ENCODE data around the gene C2.

C2 gene

DNA sequence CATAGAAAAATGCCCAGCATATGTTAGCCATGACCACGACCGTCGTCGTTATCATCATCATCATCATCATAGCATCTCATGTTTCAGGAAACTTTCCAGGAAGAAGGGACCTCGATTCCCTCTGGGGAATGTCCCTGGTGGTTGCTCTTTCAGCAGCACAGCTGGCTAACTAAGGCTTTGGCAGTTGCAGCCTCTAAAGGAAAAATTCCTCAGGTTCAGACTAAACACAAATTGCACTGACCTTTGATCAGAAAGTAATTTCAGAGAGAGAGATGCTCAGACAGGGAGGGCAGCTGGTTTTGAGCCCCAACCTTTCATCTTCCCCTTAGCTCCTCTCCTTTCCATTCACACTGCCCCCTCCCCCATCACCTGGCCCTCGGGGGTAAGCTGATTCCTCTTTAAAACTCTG is 12.7 kb downstream of the C2 start:
- TF ChIP-seq SPI1 (IDR thresholded peaks at IDR 0.05; ENCODE audit: borderline replicate concordance, low read depth) (no peak), GABPA (IDR thresholded peaks at IDR 0.05; ENCODE audit: low read depth) (no peak), POLR2AphosphoS5 (IDR thresholded peaks at IDR 0.05; ENCODE audit: low read depth) (no peak)
- TF ChIP-seq, protein P1, sequence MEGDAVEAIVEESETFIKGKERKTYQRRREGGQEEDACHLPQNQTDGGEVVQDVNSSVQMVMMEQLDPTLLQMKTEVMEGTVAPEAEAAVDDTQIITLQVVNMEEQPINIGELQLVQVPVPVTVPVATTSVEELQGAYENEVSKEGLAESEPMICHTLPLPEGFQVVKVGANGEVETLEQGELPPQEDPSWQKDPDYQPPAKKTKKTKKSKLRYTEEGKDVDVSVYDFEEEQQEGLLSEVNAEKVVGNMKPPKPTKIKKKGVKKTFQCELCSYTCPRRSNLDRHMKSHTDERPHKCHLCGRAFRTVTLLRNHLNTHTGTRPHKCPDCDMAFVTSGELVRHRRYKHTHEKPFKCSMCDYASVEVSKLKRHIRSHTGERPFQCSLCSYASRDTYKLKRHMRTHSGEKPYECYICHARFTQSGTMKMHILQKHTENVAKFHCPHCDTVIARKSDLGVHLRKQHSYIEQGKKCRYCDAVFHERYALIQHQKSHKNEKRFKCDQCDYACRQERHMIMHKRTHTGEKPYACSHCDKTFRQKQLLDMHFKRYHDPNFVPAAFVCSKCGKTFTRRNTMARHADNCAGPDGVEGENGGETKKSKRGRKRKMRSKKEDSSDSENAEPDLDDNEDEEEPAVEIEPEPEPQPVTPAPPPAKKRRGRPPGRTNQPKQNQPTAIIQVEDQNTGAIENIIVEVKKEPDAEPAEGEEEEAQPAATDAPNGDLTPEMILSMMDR (IDR thresholded peaks at IDR 0.05; ENCODE audit: insufficient read depth, low read length) = no peak
- TF ChIP-seq, protein P2, sequence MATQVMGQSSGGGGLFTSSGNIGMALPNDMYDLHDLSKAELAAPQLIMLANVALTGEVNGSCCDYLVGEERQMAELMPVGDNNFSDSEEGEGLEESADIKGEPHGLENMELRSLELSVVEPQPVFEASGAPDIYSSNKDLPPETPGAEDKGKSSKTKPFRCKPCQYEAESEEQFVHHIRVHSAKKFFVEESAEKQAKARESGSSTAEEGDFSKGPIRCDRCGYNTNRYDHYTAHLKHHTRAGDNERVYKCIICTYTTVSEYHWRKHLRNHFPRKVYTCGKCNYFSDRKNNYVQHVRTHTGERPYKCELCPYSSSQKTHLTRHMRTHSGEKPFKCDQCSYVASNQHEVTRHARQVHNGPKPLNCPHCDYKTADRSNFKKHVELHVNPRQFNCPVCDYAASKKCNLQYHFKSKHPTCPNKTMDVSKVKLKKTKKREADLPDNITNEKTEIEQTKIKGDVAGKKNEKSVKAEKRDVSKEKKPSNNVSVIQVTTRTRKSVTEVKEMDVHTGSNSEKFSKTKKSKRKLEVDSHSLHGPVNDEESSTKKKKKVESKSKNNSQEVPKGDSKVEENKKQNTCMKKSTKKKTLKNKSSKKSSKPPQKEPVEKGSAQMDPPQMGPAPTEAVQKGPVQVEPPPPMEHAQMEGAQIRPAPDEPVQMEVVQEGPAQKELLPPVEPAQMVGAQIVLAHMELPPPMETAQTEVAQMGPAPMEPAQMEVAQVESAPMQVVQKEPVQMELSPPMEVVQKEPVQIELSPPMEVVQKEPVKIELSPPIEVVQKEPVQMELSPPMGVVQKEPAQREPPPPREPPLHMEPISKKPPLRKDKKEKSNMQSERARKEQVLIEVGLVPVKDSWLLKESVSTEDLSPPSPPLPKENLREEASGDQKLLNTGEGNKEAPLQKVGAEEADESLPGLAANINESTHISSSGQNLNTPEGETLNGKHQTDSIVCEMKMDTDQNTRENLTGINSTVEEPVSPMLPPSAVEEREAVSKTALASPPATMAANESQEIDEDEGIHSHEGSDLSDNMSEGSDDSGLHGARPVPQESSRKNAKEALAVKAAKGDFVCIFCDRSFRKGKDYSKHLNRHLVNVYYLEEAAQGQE (IDR thresholded peaks at IDR 0.05; ENCODE audit: insufficient replicate concordance, low read depth) = no peak
- peaks cover 4% of the 10 kb centered on the region for H3K27me3 ChIP-seq (ENCODE audit: insufficient read depth, poor library complexity, severe bottlenecking)
- no peak overlapping the region for H3K4me3 ChIP-seq (replicated peaks; ENCODE audit: insufficient read depth, low read length)
- no peak for DNase-seq (ENCODE audit: low read depth in 1 of 2, low spot score in 1 of 2)
- no peak overlapping the region for H3K27ac ChIP-seq (replicated peaks)

DNA sequence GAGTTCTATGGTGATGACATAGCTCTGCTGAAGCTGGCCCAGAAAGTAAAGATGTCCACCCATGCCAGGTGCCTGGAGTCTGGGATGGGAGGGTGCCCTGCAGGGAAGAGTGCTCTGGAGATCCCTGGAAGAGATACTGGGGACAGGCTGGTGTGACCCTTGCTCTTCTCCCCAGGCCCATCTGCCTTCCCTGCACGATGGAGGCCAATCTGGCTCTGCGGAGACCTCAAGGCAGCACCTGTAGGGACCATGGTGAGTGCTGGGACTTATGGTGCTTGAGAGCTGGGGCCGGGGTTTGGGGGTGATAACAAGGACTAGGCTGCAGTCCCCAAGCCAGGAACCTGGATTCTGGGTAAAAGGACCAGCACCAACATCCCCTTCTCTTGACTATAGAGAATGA is 16.2 kb downstream of the C2 start:
- TF ChIP-seq GABPA (IDR thresholded peaks at IDR 0.05; ENCODE audit: low read depth) (no peak), POLR2AphosphoS5 (IDR thresholded peaks at IDR 0.05; ENCODE audit: low read depth) (no peak), SPI1 (IDR thresholded peaks at IDR 0.05; ENCODE audit: borderline replicate concordance, low read depth) (no peak)
- TF ChIP-seq, protein P2 (IDR thresholded peaks at IDR 0.05; ENCODE audit: insufficient replicate concordance, low read depth) = no peak
- TF ChIP-seq, protein P1 (IDR thresholded peaks at IDR 0.05; ENCODE audit: insufficient read depth, low read length) = no peak
- DNase-seq (ENCODE audit: low read depth in 1 of 2, low spot score in 1 of 2) = no peak
- Histone ChIP-seq H3K4me3 (replicated peaks; ENCODE audit: insufficient read depth, low read length) (no peak overlapping the region), H3K27me3 (ENCODE audit: insufficient read depth, poor library complexity, severe bottlenecking) (peaks cover 4% of the 10 kb centered on the region), H3K27ac (replicated peaks) (no peak overlapping the region)

DNA sequence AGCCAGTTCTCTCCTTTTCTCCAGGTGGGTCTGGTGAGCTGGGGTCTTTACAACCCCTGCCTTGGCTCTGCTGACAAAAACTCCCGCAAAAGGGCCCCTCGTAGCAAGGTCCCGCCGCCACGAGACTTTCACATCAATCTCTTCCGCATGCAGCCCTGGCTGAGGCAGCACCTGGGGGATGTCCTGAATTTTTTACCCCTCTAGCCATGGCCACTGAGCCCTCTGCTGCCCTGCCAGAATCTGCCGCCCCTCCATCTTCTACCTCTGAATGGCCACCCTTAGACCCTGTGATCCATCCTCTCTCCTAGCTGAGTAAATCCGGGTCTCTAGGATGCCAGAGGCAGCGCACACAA is 17.6 kb downstream of the C2 start:
- Histone ChIP-seq H3K4me3 (replicated peaks; ENCODE audit: insufficient read depth, low read length) (no peak overlapping the region), H3K27me3 (ENCODE audit: insufficient read depth, poor library complexity, severe bottlenecking) (peaks cover 4% of the 10 kb centered on the region), H3K27ac (replicated peaks) (no peak overlapping the region)
- DNase-seq (ENCODE audit: low read depth in 1 of 2, low spot score in 1 of 2) = no peak
- TF ChIP-seq GABPA (IDR thresholded peaks at IDR 0.05; ENCODE audit: low read depth) (no peak), POLR2AphosphoS5 (IDR thresholded peaks at IDR 0.05; ENCODE audit: low read depth) (no peak), SPI1 (IDR thresholded peaks at IDR 0.05; ENCODE audit: borderline replicate concordance, low read depth) (no peak)
- TF ChIP-seq, protein P1 (IDR thresholded peaks at IDR 0.05; ENCODE audit: insufficient read depth, low read length) = no peak
- TF ChIP-seq, protein P2 (IDR thresholded peaks at IDR 0.05; ENCODE audit: insufficient replicate concordance, low read depth) = no peak
